Activated CD4-positive, CD25-positive, alpha-beta regulatory T cell treated with anti-CD3 and anti-CD28 coated beads, Interleukin-2, amount 50 U/mL, for 72 hours (primary cell): ENCODE measurements around the gene PFKFB3.
"Not testable (repeated sequence)": the region's sequence is repeated elsewhere in the genome, so short reads cannot be mapped to it uniquely, and the experiment has no call there.

Experiments used
- DNase-seq: peaks from one replicate; pipeline ENCODE4 v3.0.0; 2021

PFKFB3 gene

GRCh38 chr10:6202684-6203330 lies at the start of gene PFKFB3:
PFKFB3 (plus strand) TSS chr10:6202932; CDS start chr10:6203261, 329 bp downstream.
- DNase-seq = peak; percentile 95

GRCh38 chr10:6153845-6154244 lies 48.9 kb upstream of the PFKFB3 start:
- DNase-seq = no peak

GRCh38 chr10:6154566-6154965 lies 48.2 kb upstream of the PFKFB3 start:
- DNase-seq = no peak

GRCh38 chr10:6158276-6158675 lies 44.5 kb upstream of the PFKFB3 start:
- DNase-seq = no peak

GRCh38 chr10:6161921-6162320 lies 40.8 kb upstream of the PFKFB3 start:
- no peak for DNase-seq

- DNase-seq = no peak
Measured at GRCh38 chr10:6162589-6163356, 40.0 kb upstream of the PFKFB3 start.

GRCh38 chr10:6163364-6164270 lies 39.1 kb upstream of the PFKFB3 start:
- DNase-seq = peak; percentile 96

- no peak for DNase-seq
Measured at GRCh38 chr10:6164271-6165095, 38.2 kb upstream of the PFKFB3 start.

GRCh38 chr10:6165221-6165725 lies 37.5 kb upstream of the PFKFB3 start:
- DNase-seq = no peak

- DNase-seq = not testable (repeated sequence)
Measured at GRCh38 chr10:6165933-6166332, 36.8 kb upstream of the PFKFB3 start.

- DNase-seq = no peak
Measured at GRCh38 chr10:6167456-6167855, 35.3 kb upstream of the PFKFB3 start.

- no peak for DNase-seq
Measured at GRCh38 chr10:6168084-6168483, 34.6 kb upstream of the PFKFB3 start.

GRCh38 chr10:6170638-6171037 lies 32.1 kb upstream of the PFKFB3 start:
- DNase-seq = no peak

GRCh38 chr10:6171881-6172695 lies 30.6 kb upstream of the PFKFB3 start:
- no peak for DNase-seq

GRCh38 chr10:6173203-6173602 lies 29.5 kb upstream of the PFKFB3 start:
- DNase-seq = peak; percentile 57

GRCh38 chr10:6174201-6174874 lies 28.4 kb upstream of the PFKFB3 start:
- no peak for DNase-seq

- DNase-seq = no peak
Measured at GRCh38 chr10:6175329-6176055, 27.2 kb upstream of the PFKFB3 start.

GRCh38 chr10:6176691-6177231 lies 26.0 kb upstream of the PFKFB3 start:
- no peak for DNase-seq

- DNase-seq = no peak
Measured at GRCh38 chr10:6177880-6178281, 24.9 kb upstream of the PFKFB3 start.

GRCh38 chr10:6178581-6178980 lies 24.2 kb upstream of the PFKFB3 start:
- no peak for DNase-seq
